DMS53 treated with DMSO at 0.1 percent for 48 hours (cell line): ENCODE measurements around the gene STIM1.
A peak's percentile ranks its signal among the peaks of the same experiment; 100 is the strongest.

Source experiments
- DNase-seq: peaks from one replicate; lab custom pipeline; 2025; ENCODE audit not compliant: unreplicated experiment; lab: John Stamatoyannopoulos, UW

Gene STIM1

GRCh38 chr11:3946455-3947017 lies 91.1 kb downstream of the STIM1 start:
- DNase-seq: no peak

- DNase-seq: no peak
Measured at GRCh38 chr11:3947061-3947460, 91.6 kb downstream of the STIM1 start.

GRCh38 chr11:3949125-3949524 lies 93.7 kb downstream of the STIM1 start:
- DNase-seq: no peak

- DNase-seq: no peak
Measured at GRCh38 chr11:3950996-3951660, 95.7 kb downstream of the STIM1 start.

- no peak for DNase-seq
Measured at GRCh38 chr11:3952715-3953114, 97.3 kb downstream of the STIM1 start.

GRCh38 chr11:3953327-3953726 lies 97.9 kb downstream of the STIM1 start:
- DNase-seq: no peak

GRCh38 chr11:3954448-3955298 lies 99.2 kb downstream of the STIM1 start:
- no peak for DNase-seq

GRCh38 chr11:3955299-3955665 lies 99.8 kb downstream of the STIM1 start:
- no peak for DNase-seq

- no peak for DNase-seq
Measured at GRCh38 chr11:3956038-3956437, 100.6 kb downstream of the STIM1 start.

GRCh38 chr11:3956748-3957147 lies 101.3 kb downstream of the STIM1 start:
- DNase-seq: no peak

GRCh38 chr11:3957437-3957836 lies 102.0 kb downstream of the STIM1 start:
- no peak for DNase-seq

GRCh38 chr11:3958281-3958680 lies 102.8 kb downstream of the STIM1 start:
- no peak for DNase-seq

GRCh38 chr11:3959015-3959902 lies 103.8 kb downstream of the STIM1 start:
- no peak for DNase-seq

- no peak for DNase-seq
Measured at GRCh38 chr11:3959903-3960265, 104.4 kb downstream of the STIM1 start.

GRCh38 chr11:3962406-3962840 lies 107.0 kb downstream of the STIM1 start:
- peak; percentile 3 for DNase-seq

- no peak for DNase-seq
Measured at GRCh38 chr11:3964056-3964455, 108.6 kb downstream of the STIM1 start.

GRCh38 chr11:3964935-3965604 lies 109.6 kb downstream of the STIM1 start:
- DNase-seq: no peak

GRCh38 chr11:3967695-3968094 lies 112.2 kb downstream of the STIM1 start:
- DNase-seq: no peak

- DNase-seq: no peak
Measured at GRCh38 chr11:3969200-3969599, 113.7 kb downstream of the STIM1 start.

GRCh38 chr11:3969613-3970012 lies 114.1 kb downstream of the STIM1 start:
- DNase-seq: no peak

- no peak for DNase-seq
Measured at GRCh38 chr11:3970108-3970507, 114.6 kb downstream of the STIM1 start.
